Sigmoid colon (tissue), 7 donors: Measurements from ENCODE around the gene PPM1G. TPM values are rescaled to one million over a fixed set of nuclear protein-coding genes. Genes with fewer than 3 reads are reported as not detected.
A peak's percentile ranks its signal among the peaks of the same experiment; 100 is the strongest.

Experiments used
- DNase-seq: peaks from one replicate; pipeline ENCODE4 v3.0.0-alpha.2; 2019
- H3K27ac ChIP-seq, 4 donors: fragments of 200-600 bp; sonication (generic); one replicate each; pipeline ENCODE4 v1.5.1; 2016 to 2019; ENCODE audit warnings: mild to moderate bottlenecking in 1 of 4
- H3K27me3 ChIP-seq, 3 donors: fragments of 200-600 bp; sonication (generic); one replicate each; pipeline ENCODE4 v1.5.1; 2019; ENCODE audit warnings: mild to moderate bottlenecking in 1 of 3
- H3K36me3 ChIP-seq, 4 donors: fragments of 200-600 bp; sonication (generic); one replicate each; pipeline ENCODE4 v1.5.1; 2016 to 2019
- H3K4me1 ChIP-seq, 4 donors: fragments of 200-600 bp; sonication (generic); one replicate each; pipeline ENCODE4 v1.5.1; 2017 to 2019
- H3K4me3 ChIP-seq, 4 donors: fragments of 200-600 bp; sonication (generic); one replicate each; pipeline ENCODE4 v1.5.1; 2017 to 2019; ENCODE audit warnings: mild to moderate bottlenecking in 2 of 4, moderate library complexity in 1 of 4
- H3K9me3 ChIP-seq, 4 donors: fragments of 200-600 bp in 3 of 4; sonication (generic) in 3 of 4; one replicate each; pipeline versions ENCODE4 v1.5.1 to v1.6.1; 2013 to 2019
- CTCF ChIP-seq, 4 experiments: fragments of 450-650 bp in 3 of 4; fragments of 200-600 bp in 1 of 4; IDR thresholded peaks; one replicate each; pipeline ENCODE4 v1.5.1; 2016 to 2019; ENCODE audit warnings: antibody characterized with exemption in 4 of 4, mild to moderate bottlenecking in 3 of 4, moderate library complexity in 2 of 4
- EP300 ChIP-seq, 4 donors: sonication (generic); formaldehyde crosslinking; IDR thresholded peaks; one replicate each; pipeline ENCODE4 v1.6.1; 2017; ENCODE audit warnings: antibody characterized with exemption in 4 of 4
- POLR2A ChIP-seq, 2 donors: fragments of 450-650 bp; IDR thresholded peaks; one replicate each; pipeline ENCODE4 v1.6.1; 2016; ENCODE audit warnings: antibody characterized with exemption in 2 of 2, mild to moderate bottlenecking in 2 of 2, moderate library complexity in 2 of 2
- POLR2AphosphoS5 ChIP-seq, 4 donors: sonication (generic); formaldehyde crosslinking; IDR thresholded peaks; one replicate each; pipeline ENCODE4 v1.6.1; 2017; ENCODE audit warnings: antibody characterized with exemption in 4 of 4
- WGBS, 2 donors: extraction: QIAGEN DNeasy Blood & Tissue Kit; methylation state at CpG; one replicate each; pipeline ENCODE4 v1.1.7; 2013; 5-methylcytosine and 5-hydroxymethylcytosine counted together
- intact Hi-C: fragments of 100-400 bp; cut with DNase I; formaldehyde crosslinking; loops from one replicate; pipeline ENCODE4 v1.15.1; 2023
- polyA plus RNA-seq, 3 donors: library from polyadenylated mRNA; stranded (reverse); fragments of 200-250 nt; gene quantifications; one replicate each; pipeline ENCODE4 v1.2.3, GENCODE V29; 2013
- total RNA-seq, 4 donors: library from RNA; depleted of rRNA; stranded (reverse); fragments of >200 nt; gene quantifications; one replicate each; pipeline ENCODE4 v1.1.0, GENCODE V29; 2016
- donor health status: healthy with polysubstance abuse.
- donor health status: Bipolar disorder and iron deficiency.
- donor health status: healthy.

PPM1G gene
- total and polyA plus RNA-seq, 7 donors: 40.8 to 93.4 (median 45.3) TPM

DNA sequence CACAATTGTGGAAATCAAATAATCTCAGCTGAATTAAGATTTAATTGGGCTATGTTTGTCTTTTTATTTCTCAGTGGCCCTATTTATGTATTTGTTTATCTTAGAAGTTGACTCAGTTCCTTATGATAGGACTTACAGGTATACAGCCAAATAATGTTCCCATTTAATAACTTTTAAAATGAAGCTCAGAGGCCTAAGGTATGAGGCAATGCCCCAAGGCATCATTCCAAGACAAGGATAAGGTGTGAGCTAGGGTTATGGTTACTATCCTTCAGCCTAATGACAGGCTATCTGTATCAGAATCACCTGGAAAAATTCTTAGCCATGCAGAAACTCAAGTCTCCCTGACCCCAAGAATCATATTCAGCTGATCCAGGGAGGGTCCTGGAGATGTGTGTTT is 11.6 kb upstream of the PPM1G start:
- Histone ChIP-seq H3K36me3 (no peaks in the 10 kb centered on the region), H3K27ac (no peak overlapping the region), H3K4me1 (no peaks in the 10 kb centered on the region), H3K4me3 (no peak overlapping the region), H3K27me3 (no peaks in the 10 kb centered on the region), H3K9me3 (no peaks in the 10 kb centered on the region)
- DNase-seq: no peak
- intact Hi-C loops: no loop called here
- TF ChIP-seq POLR2AphosphoS5 (IDR thresholded peaks at IDR 0.05): no peak
- no peak for TF ChIP-seq EP300 (IDR thresholded peaks at IDR 0.05)
- TF ChIP-seq CTCF (IDR thresholded peaks at IDR 0.05): no peak
- TF ChIP-seq POLR2A (IDR thresholded peaks at IDR 0.05): no peak

DNA sequence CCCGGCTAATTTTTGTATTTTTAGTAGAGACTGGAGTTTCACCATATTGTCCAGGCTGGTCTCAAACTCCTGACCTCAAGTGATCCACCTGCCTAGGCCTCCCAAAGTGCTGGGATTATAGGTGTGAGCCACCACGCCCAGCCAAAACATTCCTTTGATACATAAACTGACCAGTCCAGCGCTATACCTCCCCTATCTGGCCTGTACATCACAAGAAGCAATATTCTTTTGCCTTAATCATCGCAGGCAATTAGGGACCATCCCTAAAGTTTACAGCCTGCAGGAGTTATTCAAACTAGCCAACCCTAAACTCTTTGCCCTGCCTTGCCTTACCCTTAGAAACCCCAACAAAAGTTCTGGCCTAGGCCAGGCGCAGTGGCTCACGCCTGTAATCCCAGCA is 6.8 kb upstream of the PPM1G start:
- H3K4me1 ChIP-seq: no peaks in the 10 kb centered on the region
- no peak overlapping the region for H3K4me3 ChIP-seq
- H3K36me3 ChIP-seq: no peaks in the 10 kb centered on the region
- intact Hi-C loops: no loop called here
- no peaks in the 10 kb centered on the region for H3K27me3 ChIP-seq
- TF ChIP-seq POLR2A (IDR thresholded peaks at IDR 0.05) (no peak), CTCF (IDR thresholded peaks at IDR 0.05) (no peak), EP300 (IDR thresholded peaks at IDR 0.05) (no peak), POLR2AphosphoS5 (IDR thresholded peaks at IDR 0.05) (no peak)
- 91 to 95% methylated on average over 6 of the region's 6 CpGs for WGBS, 2 donors
- no peaks in the 10 kb centered on the region for H3K9me3 ChIP-seq
- no peak overlapping the region for H3K27ac ChIP-seq
- DNase-seq: no peak

DNA sequence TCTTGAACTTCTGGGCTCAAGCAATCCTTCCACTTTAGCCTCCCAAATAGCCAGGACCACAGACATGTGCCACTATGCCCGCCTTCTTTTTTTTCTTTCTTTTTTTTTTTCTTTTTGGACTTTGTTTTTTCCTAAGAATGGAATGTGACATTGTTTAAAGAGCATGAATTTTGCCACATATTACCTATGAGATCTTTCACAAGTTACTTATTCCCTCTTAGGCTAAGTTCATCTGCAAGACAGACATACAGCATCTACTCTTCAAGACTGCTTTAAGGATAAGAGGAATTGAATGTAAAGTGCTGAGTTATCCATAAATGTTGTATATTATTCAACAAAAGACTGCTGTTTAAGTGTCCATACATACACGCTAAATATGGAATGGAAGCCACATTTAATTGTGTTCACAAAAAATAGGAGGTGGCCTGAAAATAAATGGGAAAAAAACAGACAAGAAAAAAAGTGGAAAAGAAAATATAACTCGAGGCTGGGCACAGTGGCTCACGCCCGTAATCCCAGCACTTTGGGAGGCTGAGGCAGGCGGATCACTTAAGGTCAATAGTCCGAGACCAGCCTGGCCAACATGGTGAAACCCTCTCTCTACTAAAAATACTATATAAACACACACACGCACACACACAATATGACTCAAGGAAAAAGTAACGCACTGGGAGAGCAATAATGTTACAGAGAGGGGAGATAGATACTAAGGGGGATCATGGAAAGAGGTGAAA is 3.2 kb upstream of the PPM1G start:
- intact Hi-C loops: no loop called here
- H3K4me1 ChIP-seq: peaks cover 0 to 20% (median 16%) of the 10 kb centered on the region in 4 donors
- H3K27me3 ChIP-seq: no peaks in the 10 kb centered on the region
- no peaks in the 10 kb centered on the region for H3K36me3 ChIP-seq
- TF ChIP-seq POLR2A (IDR thresholded peaks at IDR 0.05): no peak
- TF ChIP-seq CTCF (IDR thresholded peaks at IDR 0.05): no peak
- TF ChIP-seq EP300 (IDR thresholded peaks at IDR 0.05): no peak
- no peak for TF ChIP-seq POLR2AphosphoS5 (IDR thresholded peaks at IDR 0.05)
- no peak overlapping the region for H3K4me3 ChIP-seq
- no peak for DNase-seq
- H3K9me3 ChIP-seq: no peaks in the 10 kb centered on the region
- H3K27ac ChIP-seq: no peak overlapping the region
- 84 to 90% methylated on average over 9 of the region's 9 CpGs for WGBS, 2 donors

- DNase-seq: no peak
- 1% methylated on average over 33 of the region's 33 CpGs for WGBS, 2 donors
- Histone ChIP-seq H3K27me3 (no peaks in the 10 kb centered on the region), H3K4me3 (peak overlapping the region; percentile 57 to 98 (median 75)), H3K9me3 (no peaks in the 10 kb centered on the region), H3K36me3 (no peaks in the 10 kb centered on the region), H3K27ac (peak overlapping the region; percentile 73 to 93 (median 82)), H3K4me1 (peaks cover 0 to 36% (median 22%) of the 10 kb centered on the region in 4 donors)
- intact Hi-C loops: loop anchor here (1.0 to 2.0 kb wide), 2 partner anchors 20 to 28 kb away; partner anchors contain the start of genes NRBP1 and ZNF513
- TF ChIP-seq CTCF (IDR thresholded peaks at IDR 0.05): no peak
- TF ChIP-seq EP300 (IDR thresholded peaks at IDR 0.05): no peak
- no peak for TF ChIP-seq POLR2A (IDR thresholded peaks at IDR 0.05)
- TF ChIP-seq POLR2AphosphoS5 (IDR thresholded peaks at IDR 0.05): no peak
Measured at GRCh38 chr2:27408601-27409320, 630 bp downstream of the PPM1G start.
